ENCODE measurements around the gene ATAD2B.
"Not testable (repeated sequence)": the region's sequence is repeated elsewhere in the genome, so short reads cannot be mapped to it uniquely, and the experiment has no call there.

ATAD2B gene

DNA sequence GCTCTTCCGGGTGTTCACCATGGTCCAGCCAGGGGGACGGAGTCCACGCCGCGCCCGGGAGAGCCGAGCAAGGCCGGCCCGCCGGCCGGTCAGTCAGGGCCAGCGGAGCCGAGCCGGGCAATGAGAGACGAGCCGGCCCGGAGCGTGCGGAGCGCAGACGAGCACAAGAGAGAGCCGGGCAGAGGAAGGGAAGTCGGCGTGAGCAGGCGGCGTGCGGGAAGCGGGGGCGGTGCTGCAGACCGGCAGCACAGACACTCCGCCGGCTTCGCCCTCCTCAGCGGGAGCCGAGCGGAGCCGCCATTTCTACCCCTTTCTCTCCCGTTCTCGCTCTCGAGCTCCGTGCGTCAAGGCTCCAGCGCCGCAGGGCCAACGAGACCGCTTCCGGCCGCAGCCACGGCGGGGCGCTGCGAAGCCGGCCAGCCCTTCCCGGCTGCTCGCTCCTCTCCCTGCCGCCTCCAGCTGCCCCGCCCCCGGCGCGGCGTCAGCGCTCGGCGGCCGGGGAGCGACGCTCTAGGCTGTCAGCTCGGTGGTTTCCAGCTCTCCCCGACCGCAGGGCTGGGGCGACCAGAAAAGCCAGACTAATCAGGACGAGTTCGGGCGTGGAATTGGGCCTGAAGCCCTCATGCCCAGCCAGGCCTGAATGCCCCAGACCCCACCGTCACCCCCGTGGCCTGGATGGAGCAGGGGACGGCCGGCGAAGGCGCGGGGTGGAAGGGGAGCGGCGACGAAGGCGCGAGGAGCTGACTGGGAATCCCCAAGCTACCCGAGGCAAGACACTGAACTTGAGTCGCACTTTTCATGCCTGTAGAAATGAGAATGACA is at the start of gene ATAD2B:
Gene ATAD2B (minus strand): TSS at position 374 of the 822 bp plus-strand sequence. CDS start 353 bp downstream, at position 21.
- peak; percentile 88 for DNase-seq (ENCODE audit: low read depth)

DNA sequence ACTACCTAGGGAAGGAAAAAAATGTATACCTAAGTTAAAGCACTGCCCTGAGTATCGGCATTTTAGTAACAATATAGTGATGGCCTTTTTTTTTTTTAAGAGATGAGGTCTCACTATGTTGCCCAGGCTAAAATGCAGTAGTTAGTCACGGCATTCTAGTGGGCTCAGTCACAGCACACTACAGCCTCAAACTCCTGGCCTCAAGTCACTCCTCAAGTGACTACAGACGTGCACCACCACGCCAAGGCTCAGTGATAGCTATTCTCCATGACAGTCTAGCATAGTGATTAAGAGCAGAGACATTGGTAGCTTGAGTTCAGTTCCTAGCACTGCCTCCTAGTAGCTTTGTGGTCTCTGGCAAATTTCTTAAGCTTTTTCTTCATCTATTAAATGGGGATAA is 40.9 kb upstream of the ATAD2B start:
- no peak for DNase-seq (ENCODE audit: low read depth)

DNA sequence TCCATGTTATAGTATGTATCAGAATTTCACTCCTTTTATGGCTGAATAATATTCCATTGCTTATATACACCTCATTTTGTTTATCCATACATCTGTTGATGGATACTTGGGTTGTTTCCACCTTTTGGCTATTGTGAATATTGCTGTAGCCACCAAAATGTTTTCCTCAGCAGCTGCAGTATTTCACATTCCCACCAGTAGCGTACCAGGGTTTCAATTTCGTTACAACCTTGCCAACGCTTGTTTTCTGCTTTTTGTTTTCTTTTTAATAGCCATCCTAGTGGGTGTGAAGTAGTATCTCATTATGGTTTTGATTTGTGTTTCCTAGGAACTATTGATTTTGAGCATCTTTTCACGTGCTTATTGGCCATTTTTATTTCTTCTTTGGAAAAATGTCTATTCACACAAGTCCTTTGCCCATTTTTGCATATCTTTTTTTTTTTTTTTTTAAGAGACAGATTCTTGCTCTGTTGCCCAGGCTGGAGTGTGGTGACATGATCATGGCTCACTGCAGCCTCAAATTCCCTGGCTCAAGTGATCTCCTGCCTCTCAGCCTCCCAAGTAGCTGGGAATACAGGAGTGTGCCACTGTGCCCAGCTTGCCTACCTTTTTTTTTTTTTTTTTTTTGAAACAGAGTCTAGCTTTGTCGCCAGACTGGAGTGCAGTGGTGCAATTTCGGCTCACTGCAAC is 27.5 kb upstream of the ATAD2B start:
- DNase-seq (ENCODE audit: low read depth) = no peak

DNA sequence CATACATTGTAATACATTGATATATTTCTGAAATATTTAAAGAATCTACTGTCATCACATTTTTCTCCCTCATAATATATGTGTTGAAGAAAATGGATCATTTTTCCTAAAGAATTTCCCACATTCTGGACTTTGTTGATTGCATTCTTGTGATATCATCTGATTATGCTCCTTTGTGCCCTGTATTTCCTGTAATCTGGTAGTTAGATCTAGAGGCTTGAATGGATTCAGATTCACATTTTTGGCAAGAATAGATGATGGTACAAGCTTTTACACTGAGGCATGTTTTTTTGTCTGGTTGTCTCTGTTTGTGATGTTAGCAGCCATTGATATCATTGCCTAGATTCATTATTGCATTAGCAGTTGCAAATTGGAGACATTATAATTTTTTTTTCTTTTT is 26.7 kb upstream of the ATAD2B start:
- no peak for DNase-seq (ENCODE audit: low read depth)

DNA sequence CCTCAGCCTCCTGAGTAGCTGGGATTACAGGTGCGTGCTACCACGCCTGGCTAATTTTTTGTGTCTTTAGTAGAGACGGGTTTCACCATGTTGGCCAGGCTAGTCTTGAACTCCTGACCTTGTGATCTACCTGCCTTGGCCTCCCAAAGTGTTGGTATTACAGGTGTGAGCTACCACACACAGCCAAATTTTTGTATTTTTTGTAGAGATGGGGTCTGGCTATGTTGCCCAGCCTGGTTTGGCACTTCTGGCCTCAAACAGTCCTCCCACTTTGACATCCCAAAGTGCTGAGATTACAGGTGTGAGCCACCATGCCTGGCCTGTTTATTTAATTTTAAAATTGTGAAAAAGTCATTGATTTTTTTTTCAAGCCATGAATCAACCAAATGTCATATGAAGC is 25.6 kb upstream of the ATAD2B start:
- not testable (repeated sequence) for DNase-seq (ENCODE audit: low read depth)

DNA sequence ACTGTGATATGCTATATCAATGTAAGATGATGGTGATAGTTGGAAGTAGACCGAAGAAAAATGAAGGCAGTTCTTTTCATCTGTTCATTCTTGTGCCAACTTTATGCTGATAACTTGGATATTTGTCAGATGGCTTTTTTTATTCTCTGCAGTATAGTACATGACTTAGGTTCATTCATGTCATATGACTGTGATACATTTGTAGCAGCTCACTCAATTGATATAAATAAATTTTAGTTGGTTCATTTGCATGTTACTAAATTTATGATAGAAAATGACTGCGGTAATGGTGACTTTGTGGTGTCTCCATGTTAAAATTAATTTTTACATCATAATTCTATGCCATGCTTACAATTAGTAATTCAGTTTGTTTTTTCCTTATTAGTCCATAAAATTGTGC is 20.4 kb upstream of the ATAD2B start:
- DNase-seq (ENCODE audit: low read depth) = no peak

DNA sequence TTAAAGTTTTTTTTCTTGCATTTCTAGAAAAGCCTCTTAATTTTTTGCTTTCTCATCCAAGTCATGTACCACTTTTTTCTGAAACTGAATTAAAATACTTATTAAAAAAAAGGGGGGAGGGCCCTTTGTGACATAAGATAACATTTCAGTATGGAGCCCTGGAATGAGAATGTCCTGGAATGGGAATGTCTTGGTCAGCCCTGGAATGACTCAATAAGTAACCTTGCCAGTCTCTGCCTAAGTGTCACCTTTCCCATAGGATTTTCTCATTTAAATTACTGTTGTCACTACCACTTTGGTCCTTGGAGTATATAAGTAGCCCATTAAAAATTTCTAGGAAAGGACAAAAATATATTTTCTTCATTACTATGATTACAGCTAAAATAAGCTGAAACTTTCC is 18.1 kb upstream of the ATAD2B start:
- no peak for DNase-seq (ENCODE audit: low read depth)

DNA sequence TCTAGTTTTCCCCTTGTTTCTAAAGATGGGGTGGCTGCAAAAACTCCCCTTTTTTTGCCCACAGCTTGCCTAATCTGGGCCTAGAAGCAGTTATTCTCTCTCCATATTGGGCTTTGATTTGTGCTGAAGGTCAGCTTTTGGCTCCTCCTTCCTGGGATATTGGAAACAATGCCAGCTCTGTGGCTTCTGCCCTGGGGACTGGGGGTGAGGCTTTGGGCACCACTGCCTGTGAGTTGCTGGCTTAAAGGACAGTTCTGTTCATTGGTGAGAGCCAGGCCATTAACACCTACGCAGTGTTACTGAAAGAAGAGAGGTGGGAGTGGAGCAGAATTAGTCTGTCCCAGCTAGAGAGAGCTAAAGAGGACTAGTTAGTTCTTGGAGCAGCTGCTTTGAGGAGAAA is 17.6 kb upstream of the ATAD2B start:
- no peak for DNase-seq (ENCODE audit: low read depth)

DNA sequence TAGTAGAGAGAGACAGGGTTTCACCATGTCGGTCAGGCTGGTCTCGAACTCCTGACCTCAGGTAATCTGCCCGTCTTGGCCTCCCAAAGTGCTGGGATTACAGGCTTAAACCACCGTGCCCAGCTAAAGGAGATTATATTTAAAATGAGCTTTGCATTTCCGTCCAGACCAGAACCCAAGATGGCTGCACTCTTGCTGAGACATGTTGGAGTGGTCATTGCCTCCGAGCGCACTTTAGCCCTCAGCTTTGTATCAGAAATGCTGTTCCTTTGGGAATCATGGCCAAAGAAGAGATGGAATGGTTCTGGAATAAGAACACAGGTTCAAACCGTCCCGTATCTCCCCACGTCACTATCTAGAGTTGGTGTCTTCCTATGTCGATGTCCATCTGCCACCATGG is 16.7 kb upstream of the ATAD2B start:
- no peak for DNase-seq (ENCODE audit: low read depth)

DNA sequence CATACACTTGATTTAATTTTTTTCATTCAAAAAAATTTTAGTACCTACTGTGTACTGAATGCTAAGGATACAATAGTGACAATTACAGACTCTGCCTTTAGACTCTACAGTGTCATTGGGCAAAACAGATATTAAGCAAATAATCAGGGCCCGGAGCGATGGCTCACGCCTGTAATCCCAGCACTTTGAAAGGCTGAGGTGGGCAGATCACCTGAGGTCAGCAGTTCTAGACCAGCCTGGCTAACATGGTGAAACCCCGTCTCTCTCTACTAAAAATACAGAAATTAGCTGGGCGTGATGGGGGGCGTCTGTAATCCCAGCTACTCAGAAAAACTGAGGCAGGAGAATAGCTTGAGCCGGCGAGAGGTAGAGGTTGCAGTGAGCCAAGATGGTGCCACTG is 14.7 kb upstream of the ATAD2B start:
- DNase-seq (ENCODE audit: low read depth) = no peak

DNA sequence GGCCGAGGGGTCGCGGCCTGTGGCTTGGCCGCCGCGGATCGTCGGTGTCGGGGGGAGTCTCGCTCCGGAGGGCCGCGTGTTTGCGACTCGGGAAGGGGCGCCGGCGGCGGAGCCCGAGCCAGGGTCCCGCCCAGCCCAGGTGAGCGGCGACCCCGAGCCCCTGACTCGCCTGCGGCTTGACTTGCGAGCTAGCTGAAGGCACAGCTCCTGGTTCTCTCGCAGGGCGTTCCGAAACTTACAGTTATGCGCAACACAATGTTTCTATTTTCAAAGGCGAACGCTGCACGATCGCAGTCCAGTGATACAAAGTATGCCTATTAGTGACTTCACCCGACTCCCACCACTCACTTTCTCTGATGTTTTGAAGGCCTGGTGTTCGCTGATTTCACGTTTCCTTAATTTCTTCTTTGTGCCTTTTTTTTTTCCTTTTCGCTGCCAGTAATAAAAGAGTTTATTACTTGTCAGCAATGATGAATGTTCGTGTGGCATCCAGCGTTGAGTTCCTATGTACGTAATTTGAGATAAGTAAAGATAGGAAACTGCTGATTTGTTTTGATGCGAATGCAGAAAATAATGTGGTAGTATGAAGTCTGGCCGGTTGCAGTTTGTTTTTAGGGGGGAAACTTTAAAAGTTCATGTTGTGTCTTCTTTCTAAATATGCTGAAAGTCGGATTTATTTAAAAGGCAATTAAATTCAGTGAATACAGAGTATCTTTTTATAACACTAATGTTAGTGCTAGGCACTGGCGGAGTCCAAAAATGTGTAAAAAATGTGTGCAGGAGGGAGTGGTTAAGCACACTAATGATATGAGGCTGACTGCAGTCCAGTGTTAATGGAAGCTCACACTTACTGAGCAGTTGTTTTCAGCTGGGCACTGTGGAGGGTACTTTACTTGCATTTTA is 14.0 kb upstream of the ATAD2B start:
- DNase-seq (ENCODE audit: low read depth) = peak; percentile 35

DNA sequence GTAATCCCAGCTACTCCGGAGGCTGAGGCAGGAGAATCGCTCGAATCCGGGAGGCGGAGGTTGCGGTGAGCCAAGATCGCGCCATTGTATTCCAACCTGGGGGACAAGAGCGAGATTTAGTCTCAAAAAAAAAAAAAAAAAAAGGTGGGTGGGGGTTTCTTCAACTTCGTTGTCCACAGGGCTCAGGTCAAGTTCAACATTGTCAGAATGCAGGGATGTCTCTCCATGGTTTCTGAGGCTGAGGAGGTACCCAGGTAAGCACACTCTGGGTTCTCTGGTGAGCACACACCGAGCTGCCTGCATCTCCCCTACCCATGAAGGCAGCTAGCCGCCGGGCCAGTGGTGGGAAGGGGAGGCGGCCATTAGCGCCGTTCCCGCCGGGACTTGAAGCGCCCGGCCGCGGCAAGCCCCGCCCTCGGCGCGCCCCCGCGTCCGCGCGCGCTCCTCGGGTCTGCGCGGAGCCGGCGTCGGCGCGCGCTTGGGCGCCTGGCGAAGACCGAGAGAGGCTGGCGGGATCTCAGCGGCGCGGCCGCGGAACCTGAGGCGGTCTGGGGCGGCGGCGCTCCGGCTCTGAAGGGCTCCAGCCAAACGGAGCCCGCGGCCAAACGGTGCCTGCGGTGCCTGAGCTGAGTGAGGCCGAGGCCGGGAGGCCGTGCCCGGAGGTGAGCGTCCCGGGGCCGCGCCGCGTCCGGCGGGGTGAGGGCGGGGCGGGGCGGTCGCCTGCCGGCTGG is 13.2 kb upstream of the ATAD2B start, which contains the start of gene UBXN2A:
Gene UBXN2A (plus strand): TSS at position 477 of the 731 bp plus-strand sequence. CDS start 17,852 bp downstream, outside the sequence.
- peak; percentile 57 for DNase-seq (ENCODE audit: low read depth)

DNA sequence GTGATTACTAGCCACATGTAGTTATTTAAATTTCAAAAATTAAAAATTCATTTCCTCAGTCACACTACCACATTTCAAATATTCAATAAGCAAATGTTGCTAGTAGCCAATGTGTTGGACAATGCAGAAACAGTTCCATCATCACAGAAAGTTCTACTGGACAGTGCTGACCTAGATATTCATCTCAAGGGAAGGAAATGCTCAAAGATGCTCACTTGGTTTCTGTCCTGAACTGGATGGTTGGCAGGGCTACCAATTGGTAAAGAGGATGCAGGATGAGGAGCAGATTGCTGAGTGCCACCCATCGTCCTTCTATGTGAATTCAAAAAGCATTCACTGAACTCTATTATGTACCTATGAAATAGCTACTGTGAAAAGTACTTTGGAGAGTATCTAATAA is 7.3 kb upstream of the ATAD2B start:
- no peak for DNase-seq (ENCODE audit: low read depth)

DNA sequence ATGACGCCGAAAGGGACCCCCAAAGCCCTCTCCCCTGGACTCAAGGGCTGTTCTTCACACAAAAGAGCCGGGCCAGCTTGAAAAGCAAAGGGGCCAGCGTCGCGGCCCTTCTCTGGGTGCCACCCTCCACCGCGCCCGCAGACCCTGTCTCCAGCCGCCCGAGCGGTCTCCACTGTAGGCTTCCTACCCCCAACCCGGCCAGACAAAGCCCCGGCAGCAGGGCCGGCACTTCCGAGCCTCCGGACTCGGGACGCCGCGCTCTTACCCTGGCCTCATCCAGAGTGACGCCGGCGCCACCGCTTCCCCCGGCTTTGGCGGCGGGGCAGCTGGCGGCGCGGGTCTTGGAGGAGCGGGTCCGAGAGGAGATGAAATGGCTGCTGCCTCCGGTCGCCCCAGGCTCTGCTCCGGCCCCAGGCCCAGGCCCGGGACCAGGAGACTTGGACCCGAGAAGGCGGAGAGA is 603 bp downstream of the ATAD2B start:
- no peak for DNase-seq (ENCODE audit: low read depth)

DNA sequence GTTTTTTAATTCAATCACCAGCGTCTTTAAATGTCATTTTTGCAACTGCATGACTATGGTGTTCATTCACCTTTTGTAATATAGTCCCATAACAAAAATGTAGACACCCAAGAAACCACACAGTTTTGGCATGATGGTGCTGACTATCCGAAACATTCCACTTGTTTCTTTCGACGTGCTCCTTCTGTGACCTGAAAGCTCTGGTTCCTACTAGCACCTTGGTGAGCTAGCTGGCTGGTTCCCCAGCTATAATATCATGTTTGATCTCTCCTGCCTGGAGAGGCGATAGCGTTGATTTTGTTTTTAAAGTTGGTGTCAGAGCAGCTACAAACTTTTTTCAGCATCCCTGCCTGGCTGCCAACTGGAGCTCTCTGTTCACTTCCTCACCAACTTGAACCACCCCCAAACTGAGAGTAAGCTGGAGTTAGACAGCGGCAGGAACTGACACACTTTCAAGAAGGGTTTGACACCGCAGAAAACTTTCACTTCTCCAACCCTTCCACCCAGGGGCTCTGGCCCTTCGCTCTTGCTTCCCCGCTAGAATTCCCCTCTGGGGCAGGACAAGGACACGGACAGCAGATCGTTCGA is 1.1 kb downstream of the ATAD2B start:
- DNase-seq (ENCODE audit: low read depth) = peak; percentile 37

DNA sequence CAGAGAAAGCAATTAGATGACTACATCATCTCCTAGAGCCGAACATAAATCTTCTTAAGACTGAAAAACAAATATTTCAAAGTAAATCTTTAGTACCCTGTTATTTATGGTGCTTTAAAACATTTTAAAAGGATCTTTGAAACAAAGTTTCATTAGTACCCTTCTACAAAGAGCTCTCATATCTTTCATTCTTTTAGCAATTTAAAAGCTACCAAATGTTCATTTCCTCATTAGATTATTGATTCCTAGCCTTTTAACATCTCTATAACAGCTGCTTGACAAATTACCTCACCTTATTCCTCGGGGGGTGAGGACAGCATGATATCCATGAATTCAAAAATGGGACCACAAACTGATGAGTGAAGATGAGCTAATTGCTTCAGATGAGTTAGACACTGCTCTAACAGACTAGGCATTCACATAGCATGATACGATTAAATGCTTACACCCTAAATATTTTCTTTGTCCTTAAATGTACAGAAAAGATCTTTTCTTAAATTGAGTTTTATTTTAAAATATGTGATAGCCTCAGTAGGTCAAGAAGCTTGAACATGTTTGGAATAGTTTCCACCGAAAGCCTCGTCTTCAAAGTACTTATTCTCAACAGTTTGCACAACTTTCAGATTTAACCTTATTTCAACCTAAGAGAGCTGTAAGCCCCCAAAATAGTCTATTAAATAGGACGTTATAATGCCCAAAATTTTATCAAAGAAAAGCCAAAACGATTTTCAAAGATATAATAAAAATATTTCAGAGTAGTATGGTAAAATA is 2.1 kb downstream of the ATAD2B start:
- no peak for DNase-seq (ENCODE audit: low read depth)

DNA sequence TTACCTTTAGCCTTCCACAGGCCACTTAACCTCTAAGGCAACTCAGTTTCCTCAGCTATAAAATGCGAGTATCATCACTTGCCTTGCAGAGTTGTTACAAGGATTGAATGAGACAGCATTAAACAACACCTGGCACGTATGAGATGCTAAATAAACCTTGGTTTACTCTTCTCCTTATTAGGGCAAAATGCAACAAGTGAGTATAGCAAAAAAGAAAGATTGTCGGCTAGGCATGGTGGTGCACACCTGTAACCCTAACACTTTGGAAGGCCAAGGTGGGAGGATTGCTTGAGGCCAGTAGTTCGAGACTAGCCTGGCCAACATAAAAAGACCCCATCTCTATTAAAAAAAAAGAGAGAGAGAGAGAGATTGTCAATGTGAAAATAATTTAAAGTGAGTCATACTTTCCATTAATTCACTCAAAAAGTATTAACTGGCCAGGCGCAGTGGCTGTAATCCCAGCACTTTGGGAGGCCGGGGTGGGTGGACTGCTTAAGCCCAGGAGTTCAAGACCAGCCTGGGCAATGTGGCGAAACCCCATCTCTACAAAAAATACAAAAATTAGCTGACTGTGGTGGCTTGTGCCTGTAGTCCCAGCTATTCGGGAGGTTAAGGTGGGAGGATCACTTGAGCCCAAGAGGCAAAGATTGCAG is 8.0 kb downstream of the ATAD2B start:
- no peak for DNase-seq (ENCODE audit: low read depth)

DNA sequence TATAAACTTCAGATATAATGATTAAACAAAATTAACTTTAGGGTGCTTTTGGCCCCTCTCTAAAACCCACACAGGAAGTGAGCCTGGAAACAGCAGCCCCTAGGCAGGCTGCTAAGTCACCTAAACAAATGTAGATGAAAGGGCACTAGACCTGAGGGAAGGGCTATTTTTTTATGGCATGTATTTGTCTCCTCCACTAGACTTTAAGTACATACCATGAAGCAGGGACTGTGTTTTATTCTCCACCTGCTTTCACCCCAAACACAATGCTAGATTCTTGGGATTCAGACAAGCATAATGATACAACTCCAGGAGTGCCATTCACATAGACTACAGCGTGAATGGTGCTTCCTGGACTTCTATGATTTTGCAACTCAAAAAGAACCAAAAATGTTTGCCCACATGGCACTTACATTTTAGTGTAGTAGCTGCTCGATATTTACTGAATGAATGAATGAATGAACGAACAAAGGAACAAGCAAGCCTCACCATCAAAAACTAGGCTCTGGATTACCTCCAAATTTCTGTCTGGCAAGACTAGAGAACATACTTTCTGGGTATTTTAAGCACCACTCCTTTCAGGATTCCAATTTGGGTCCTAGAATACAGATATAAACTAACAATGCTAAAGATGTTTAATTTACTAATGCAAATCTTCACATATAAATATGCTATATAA is 10.1 kb downstream of the ATAD2B start:
- no peak for DNase-seq (ENCODE audit: low read depth)

DNA sequence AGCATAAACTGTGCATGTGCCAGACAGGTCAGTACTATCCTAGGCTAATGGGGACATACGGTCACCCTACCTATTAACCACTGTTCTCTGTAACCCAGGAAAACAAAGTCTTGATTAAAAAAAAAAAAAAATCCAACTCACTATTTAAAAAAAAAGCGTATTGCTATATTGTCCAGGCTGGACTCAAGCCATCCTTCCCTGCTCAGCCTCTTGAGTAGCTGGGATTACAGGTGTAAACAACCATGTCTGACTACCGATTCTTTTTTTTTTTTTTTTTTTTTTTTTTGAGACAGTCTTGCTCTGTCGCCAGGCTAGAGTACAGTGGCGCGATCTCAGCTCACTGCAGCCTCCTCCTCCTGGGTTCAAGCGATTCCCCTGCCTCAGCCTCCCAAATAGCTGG is 11.6 kb downstream of the ATAD2B start:
- DNase-seq (ENCODE audit: low read depth) = no peak

Measured in stimulated activated CD4-positive, alpha-beta T cell treated with anti-CD3 and anti-CD28 coated beads, Interleukin-2, amount 100 ng/mL, for 4 hours (primary cell).